Heart right ventricle (tissue), 16 donors: ENCODE measurements around the gene FLRT1. TPM values are rescaled to one million over a fixed set of nuclear protein-coding genes. Genes with fewer than 3 reads are reported as not detected.
A peak's percentile ranks its signal among the peaks of the same experiment; 100 is the strongest.

Experiments
- ATAC-seq, 8 donors: fragments of 200-7000 bp; cut with Tn5 transposase; one replicate each; pipeline ENCODE4 v1.9.1; 2020; ENCODE audit warnings: mild to moderate bottlenecking in 8 of 8, moderate library complexity in 8 of 8, moderate number of reproducible peaks in 1 of 8
- DNase-seq, 2 donors: peaks; one replicate each; pipeline ENCODE4 v3.0.0-alpha.2; 2020
- H3K27ac ChIP-seq, 10 donors: fragments of 200-600 bp; sonication (generic) in 2 of 10; one replicate each; pipeline versions ENCODE4 v1.5.0 to v1.8.0; 2020 to 2022; ENCODE audit warnings: mild to moderate bottlenecking in 3 of 10
- H3K27me3 ChIP-seq, 7 donors: fragments of 200-600 bp; one replicate each; pipeline ENCODE4 v1.8.0; 2021 to 2022; ENCODE audit warnings: mild to moderate bottlenecking in 2 of 7
- H3K36me3 ChIP-seq, 9 donors: fragments of 200-600 bp; sonication (generic) in 1 of 9; one replicate each; pipeline versions ENCODE4 v1.5.0 to v1.8.0; 2020 to 2022; ENCODE audit warnings: mild to moderate bottlenecking in 2 of 9
- H3K4me1 ChIP-seq, 9 donors: fragments of 200-600 bp; sonication (generic) in 1 of 9; one replicate each; pipeline versions ENCODE4 v1.5.0 to v1.8.0; 2020 to 2022; ENCODE audit warnings: mild to moderate bottlenecking in 4 of 9
- H3K4me3 ChIP-seq, 10 donors: fragments of 200-600 bp; sonication (generic) in 2 of 10; one replicate each; pipeline versions ENCODE4 v1.5.0 to v1.8.0; 2020 to 2022; ENCODE audit warnings: mild to moderate bottlenecking in 7 of 10, moderate library complexity in 2 of 10
- H3K9me3 ChIP-seq, 11 donors: fragments of 200-600 bp in 10 of 11; sonication (generic) in 2 of 11; one replicate each; pipeline versions ENCODE4 v1.5.0 to v1.8.0; 2013 to 2022; ENCODE audit warnings: mild to moderate bottlenecking in 2 of 11, control low read depth in 1 of 11, moderate library complexity in 1 of 11
- CTCF ChIP-seq, 9 donors: fragments of 200-600 bp; sonication (generic) in 2 of 9; IDR thresholded peaks; one replicate each; pipeline versions ENCODE4 v1.5.0 to v1.8.0; 2021 to 2022; ENCODE audit warnings: antibody characterized with exemption in 9 of 9, mild to moderate bottlenecking in 5 of 9, moderate library complexity in 1 of 9
- WGBS, 2 donors: extraction: QIAGEN DNeasy Blood & Tissue Kit; methylation state at CpG; one replicate each; pipeline ENCODE4 v1.1.7; 2013; ENCODE audit warnings: inconsistent platforms in 1 of 2; 5-methylcytosine and 5-hydroxymethylcytosine counted together
- intact Hi-C, 10 donors: fragments of 100-400 bp; cut with DNase I; formaldehyde crosslinking; loops; one replicate each; pipeline versions ENCODE4 v1.11.1 to v1.14.2; 2022
- polyA plus RNA-seq, 2 donors: library from polyadenylated mRNA; stranded (reverse); fragments of 200-250 nt; gene quantifications; one replicate each; pipeline ENCODE4 v1.2.3, GENCODE V29; 2013
- total RNA-seq, 10 donors: library from RNA; stranded (reverse); fragmentation: NEBNext Ultra II Directional in 3 of 10; extraction: Animal tissue kit (Norgen Biotek cat#: 25700) in 3 of 10; gene quantifications; one replicate each; pipeline versions ENCODE4 v1.2.1 to v1.2.4, GENCODE V29; 2021 to 2023
- donor health status: Arrhythmogenic right ventricular cardiomyopathy.
- donor health status: ischemic (EF 13 %, LVEDD 7.1; RV severe dilation, severe dysfunction).
- donor health status: healthy with polysubstance abuse.
- donor health status: DM: no; HTN: yes; CAD: no.
- donor health status: DM: no; HTN: no; CAD: no.
- donor health status: ischemic (EF 25% LVEDD 6.9; RV normal size, moderate dysfunction).
- donor health status: ischemic (EF 25% LVEDD 5.7; RV mildly dilated, moderate dysfunction).
- donor health status: healthy.
- donor health status: DM: yes; HTN: yes; CAD: no.
- donor health status: Ischemic cardiomyopathy.
- donor health status: ischemic (EF 35%, LVEDD 5.7; RV mildly dilated, moderate dysfunction).
- donor health status: nonischemic (EF 11% LVEDD 7.7; RV severe dilation, severe dysfunction).
- donor health status: DM: yes; HTN: yes; CAD: no.
- donor health status: PGD.
- donor health status: ischemic (EF 29% LVEDD 5.4; RV normal size, mild dysfunction).
- donor health status: nonischemic (EF 23%, LVEDD 6.1; RV moderate dilation, normal function).

FLRT1 gene
- total and polyA plus RNA-seq, 12 donors = 0.17 to 0.83 (median 0.39) TPM

- DNase-seq (no peak), ATAC-seq (no peak)
- Histone ChIP-seq H3K4me1 (peaks cover 12 to 73% (median 45%) of the 10 kb centered on the region in 9 donors), H3K36me3 (no peaks in the 10 kb centered on the region), H3K9me3 (no peaks in the 10 kb centered on the region), H3K27ac (peak overlapping the region in 4 of 10 donors; percentile 21 to 78 (median 46)), H3K27me3 (peaks cover 0 to 24% (median 3%) of the 10 kb centered on the region in 7 donors), H3K4me3 (no peak overlapping the region)
- intact Hi-C loops = no loop called here
- WGBS, 2 donors = 89% methylated on average over 13 of the region's 13 CpGs
- TF ChIP-seq CTCF (IDR thresholded peaks at IDR 0.05) = no peak
Observed at GRCh38 chr11:64056861-64057260, 21.1 kb downstream of the FLRT1 start.

- Histone ChIP-seq H3K4me1 (peaks cover 12 to 73% (median 45%) of the 10 kb centered on the region in 9 donors), H3K27ac (peak overlapping the region in 8 of 10 donors; percentile 16 to 78 (median 68)), H3K9me3 (no peaks in the 10 kb centered on the region), H3K27me3 (peaks cover 0 to 32% (median 6%) of the 10 kb centered on the region in 7 donors), H3K36me3 (no peaks in the 10 kb centered on the region), H3K4me3 (no peak overlapping the region)
- ATAC-seq (no peak), DNase-seq (no peak)
- 94 to 95% methylated on average over 10 of the region's 10 CpGs for WGBS, 2 donors
- intact Hi-C loops = no loop called here
- TF ChIP-seq CTCF (IDR thresholded peaks at IDR 0.05) = no peak
Observed at GRCh38 chr11:64057890-64058289, 22.2 kb downstream of the FLRT1 start.

- Histone ChIP-seq H3K9me3 (no peaks in the 10 kb centered on the region), H3K4me3 (no peak overlapping the region), H3K4me1 (peaks cover 12 to 73% (median 45%) of the 10 kb centered on the region in 9 donors), H3K27me3 (peaks cover 0 to 32% (median 6%) of the 10 kb centered on the region in 7 donors), H3K27ac (peak overlapping the region in 7 of 10 donors; percentile 61 to 78 (median 69)), H3K36me3 (no peaks in the 10 kb centered on the region)
- TF ChIP-seq CTCF (IDR thresholded peaks at IDR 0.05) = no peak
- peak; percentile 64 to 90 (median 82) for ATAC-seq
- 38 to 62% methylated on average over 16 to 17 of the region's 17 CpGs for WGBS, 2 donors
- intact Hi-C loops = no loop called here
- peak; percentile 71 to 81 for DNase-seq
Observed at GRCh38 chr11:64058494-64058893, 22.8 kb downstream of the FLRT1 start.

- no peak for ATAC-seq
- no peaks in the 10 kb centered on the region for H3K9me3 ChIP-seq
- peaks cover 0 to 32% (median 6%) of the 10 kb centered on the region in 7 donors for H3K27me3 ChIP-seq
- intact Hi-C loops = no loop called here
- WGBS, 2 donors = 69 to 75% methylated on average over 24 of the region's 24 CpGs
- TF ChIP-seq CTCF (IDR thresholded peaks at IDR 0.05) = no peak
- peaks cover 12 to 71% (median 43%) of the 10 kb centered on the region in 9 donors for H3K4me1 ChIP-seq
- no peaks in the 10 kb centered on the region for H3K36me3 ChIP-seq
- no peak overlapping the region for H3K4me3 ChIP-seq
- no peak for DNase-seq
- H3K27ac ChIP-seq = peak overlapping the region in 2 of 10 donors; percentile 44 to 78
Observed at GRCh38 chr11:64059339-64060140, 23.8 kb downstream of the FLRT1 start.
